Calu3 (cell line): Measurements from ENCODE around the gene FYB2. TPM values are rescaled to one million over a fixed set of nuclear protein-coding genes. Genes with fewer than 3 reads are reported as not detected.

ENCODE experiments used
- BruUV-seq: library from RNA; stranded (reverse); fragments of 400-500 nt; replicated peaks from 2 replicates; lab custom pipeline; 2021; lab: Mats Ljungman, UMichigan
- CTCF ChIA-PET: fragments of 300-600 bp; sonication (Branson Sonifier 250); formaldehyde crosslinking; loops from one replicate; lab custom pipeline; 2022; ENCODE audit warnings: antibody characterized with exemption; lab: Charles Lee
- DNase-seq: peaks from one replicate; pipeline ENCODE4 v3.0.0; 2022
- H3K27ac Mint-ChIP-seq: one replicate; pipeline ENCODE4 v1.8.0; 2022; ENCODE audit warnings: mixed read lengths; ENCODE audit not compliant: unreplicated experiment
- H3K27me3 Mint-ChIP-seq: one replicate; pipeline ENCODE4 v1.8.0; 2022; ENCODE audit warnings: mixed read lengths; ENCODE audit not compliant: unreplicated experiment
- H3K36me3 Mint-ChIP-seq: one replicate; pipeline ENCODE4 v1.8.0; 2022; ENCODE audit warnings: mild to moderate bottlenecking, moderate library complexity, mixed read lengths; ENCODE audit not compliant: insufficient read depth, unreplicated experiment
- H3K4me1 Mint-ChIP-seq: one replicate; pipeline ENCODE4 v1.8.0; 2022; ENCODE audit warnings: mild to moderate bottlenecking, low read depth, mixed read lengths; ENCODE audit not compliant: unreplicated experiment
- H3K4me3 Mint-ChIP-seq: one replicate; pipeline ENCODE4 v1.8.0; 2022; ENCODE audit warnings: mild to moderate bottlenecking, low read depth, moderate library complexity, mixed read lengths; ENCODE audit not compliant: unreplicated experiment
- H3K9me3 Mint-ChIP-seq: one replicate; pipeline ENCODE4 v1.8.0; 2022; ENCODE audit warnings: low read depth, mixed read lengths; ENCODE audit not compliant: unreplicated experiment
- CTCF ChIP-seq: fragments of 200-600 bp; IDR thresholded peaks from one replicate; pipeline ENCODE4 v1.8.0; 2022; ENCODE audit warnings: antibody characterized with exemption; ENCODE audit not compliant: unreplicated experiment
- intact Hi-C: fragments of 100-400 bp; cut with micrococcal nuclease; formaldehyde crosslinking; loops from one replicate; pipeline ENCODE4 v1.10.0; 2022; ENCODE audit not compliant: unreplicated experiment
- total RNA-seq: library from RNA; stranded (reverse); gene quantifications from 2 replicates; pipeline ENCODE4 v1.2.3, GENCODE V29; 2022

Gene FYB2
- total RNA-seq, 1 experiment from 2014 or later: not detected

- CTCF ChIA-PET: interaction anchor here (1.6 kb wide), 1 partner anchor 48 kb away, joined by 5 read pairs; no protein-coding TSS in a partner anchor
- Mint-ChIP-seq H3K4me1 (peaks cover 28% of the 10 kb centered on the region), H3K27ac (peak overlapping the region; percentile 12), H3K36me3 (no peaks in the 10 kb centered on the region), H3K9me3 (peaks cover 3% of the 10 kb centered on the region), H3K27me3 (no peaks in the 10 kb centered on the region), H3K4me3 (no peak overlapping the region)
- no peak for DNase-seq
- intact Hi-C loops: no loop called here
- TF ChIP-seq CTCF: no peak
- no TSS peak for BruUV-seq
Measured at GRCh38 chr1:56755911-56756310, 63.3 kb downstream of the FYB2 start.

GRCh38 chr1:56754708-56755479, 64.3 kb downstream of the FYB2 start:
- Mint-ChIP-seq H3K4me3 (no peak overlapping the region), H3K27ac (peak overlapping the region; percentile 12), H3K9me3 (peaks cover 3% of the 10 kb centered on the region), H3K36me3 (no peaks in the 10 kb centered on the region), H3K4me1 (peaks cover 28% of the 10 kb centered on the region), H3K27me3 (no peaks in the 10 kb centered on the region)
- intact Hi-C loops: no loop called here
- BruUV-seq: no TSS peak
- CTCF ChIA-PET: interaction anchor here (1.6 kb wide), 1 partner anchor 49 kb away, joined by 5 read pairs; no protein-coding TSS in a partner anchor
- TF ChIP-seq CTCF: no peak
- no peak for DNase-seq

GRCh38 chr1:56745231-56745630, 74.0 kb downstream of the FYB2 start:
- CTCF ChIA-PET: no interaction called here
- Mint-ChIP-seq H3K27ac (no peak overlapping the region), H3K4me1 (no peaks in the 10 kb centered on the region), H3K27me3 (no peaks in the 10 kb centered on the region), H3K9me3 (no peaks in the 10 kb centered on the region), H3K4me3 (no peak overlapping the region), H3K36me3 (no peaks in the 10 kb centered on the region)
- intact Hi-C loops: no loop called here
- DNase-seq: no peak
- BruUV-seq: no TSS peak
- TF ChIP-seq CTCF: no peak

- H3K27me3 Mint-ChIP-seq: peaks cover 29% of the 10 kb centered on the region
- no TSS peak for BruUV-seq
- no peak for TF ChIP-seq CTCF
- no peaks in the 10 kb centered on the region for H3K4me1 Mint-ChIP-seq
- CTCF ChIA-PET: no interaction called here
- DNase-seq: no peak
- no peaks in the 10 kb centered on the region for H3K36me3 Mint-ChIP-seq
- intact Hi-C loops: no loop called here
- H3K4me3 Mint-ChIP-seq: no peak overlapping the region
- peaks cover 3% of the 10 kb centered on the region for H3K9me3 Mint-ChIP-seq
- H3K27ac Mint-ChIP-seq: no peak overlapping the region
Measured at GRCh38 chr1:56728964-56729363, 90.2 kb downstream of the FYB2 start.
